ENCODE measurements around the gene HTR1B. TPM values are rescaled to one million over a fixed set of nuclear protein-coding genes. Genes with fewer than 3 reads are reported as not detected.

The HTR1B gene
- polyA plus RNA-seq, 2 of the 4 experiments (the other 2 are of a cell fraction), result 0.12 TPM; not detected in 1

DNA sequence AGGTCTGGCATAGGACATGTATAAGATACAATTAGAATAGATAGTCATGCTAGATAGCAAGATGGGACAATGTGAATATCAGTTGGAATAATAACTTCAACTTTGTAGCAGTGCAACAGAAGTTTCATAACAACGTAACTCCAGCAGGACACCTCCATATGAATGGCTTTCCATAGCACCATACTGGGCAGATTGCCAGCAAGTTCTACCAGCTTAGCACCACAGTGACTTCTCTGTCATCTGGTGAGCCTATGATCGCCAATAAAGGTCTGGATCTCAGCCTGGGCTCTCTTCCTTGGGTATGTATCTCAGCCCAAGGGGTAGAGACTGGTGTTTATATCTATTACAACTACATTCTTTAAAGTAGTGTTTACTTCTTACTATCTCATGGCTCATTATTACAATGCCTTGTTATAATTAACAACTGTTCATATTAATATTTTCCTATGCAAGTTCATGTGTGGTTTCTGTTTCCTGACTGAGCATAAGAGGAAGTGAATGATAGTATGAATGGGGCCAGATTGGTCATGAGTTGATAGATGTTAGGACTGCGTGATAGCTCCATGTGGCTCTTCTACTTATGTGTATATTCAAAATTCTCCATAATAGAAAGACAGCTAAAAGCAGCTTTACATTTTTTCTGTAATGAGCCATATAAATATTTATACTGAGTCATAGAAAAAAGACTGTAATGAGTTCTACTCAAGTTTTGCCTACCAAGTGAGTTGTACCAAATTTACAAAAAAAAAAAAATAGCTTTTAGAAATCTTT lies 22.9 kb downstream of the HTR1B start:
- no peak for ATAC-seq
- CTCF ChIA-PET, result no interaction called here
- no peaks in the 10 kb centered on the region for H3K9me3 ChIP-seq

GRCh38 chr6:77433888-77434287 lies 29.4 kb downstream of the HTR1B start:
- Histone ChIP-seq H3K4me1 (no peaks in the 10 kb centered on the region), H3K4me3 (no peak overlapping the region), H3K27ac (no peak overlapping the region), H3K9me3 (no peaks in the 10 kb centered on the region), H3K4me2 (no peak overlapping the region)
- TF ChIP-seq JUN (IDR thresholded peaks at IDR 0.05), result no peak
- no peak for TF ChIP-seq HMGXB4 (CRISPR knock-in tag; IDR thresholded peaks at IDR 0.05; ENCODE audit: borderline replicate concordance)
- TF ChIP-seq RAD21 (conservative IDR thresholded peaks at IDR 0.05 in 1 of 2, IDR thresholded peaks at IDR 0.05 in 1 of 2), result no peak
- TF ChIP-seq MYC (IDR thresholded peaks at IDR 0.05; ENCODE audit: borderline replicate concordance, low read length), result no peak
- TF ChIP-seq NR3C1 (IDR thresholded peaks at IDR 0.05), result no peak
- no peak for TF ChIP-seq ESRRA (IDR thresholded peaks at IDR 0.05; ENCODE audit: borderline replicate concordance, low read length)
- no peak for TF ChIP-seq NFE2L2 (conservative IDR thresholded peaks at IDR 0.05; ENCODE audit: low read length)
- TF ChIP-seq POLR2A (IDR thresholded peaks at IDR 0.05; ENCODE audit: low read length), result no peak
- no peak for TF ChIP-seq HOXA7 (CRISPR knock-in tag; IDR thresholded peaks at IDR 0.05)
- no peak for TF ChIP-seq CBX8 (IDR thresholded peaks at IDR 0.05)
- no peak for TF ChIP-seq FOSB (CRISPR knock-in tag; IDR thresholded peaks at IDR 0.05)
- no peak for TF ChIP-seq EP300 (IDR thresholded peaks at IDR 0.05)
- TF ChIP-seq, protein P1, sequence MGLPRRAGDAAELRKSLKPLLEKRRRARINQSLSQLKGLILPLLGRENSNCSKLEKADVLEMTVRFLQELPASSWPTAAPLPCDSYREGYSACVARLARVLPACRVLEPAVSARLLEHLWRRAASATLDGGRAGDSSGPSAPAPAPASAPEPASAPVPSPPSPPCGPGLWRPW (IDR thresholded peaks at IDR 0.05), result no peak
- no peak for TF ChIP-seq HOXB5 (CRISPR knock-in tag; IDR thresholded peaks at IDR 0.05)
- no peak for TF ChIP-seq SREBF2 (IDR thresholded peaks at IDR 0.05)
- DNase-seq (ENCODE audit: low read depth in 1 of 2, low spot score in 1 of 2), result no peak
- no peak for ATAC-seq
- no peak for FAIRE-seq
- ChIA-PET CTCF (interaction anchor here (1.4 kb wide), 1 partner anchor 9 kb away, joined by 4 read pairs; no protein-coding TSS in a partner anchor), POLR2A (no interaction called here)
- WGBS (ENCODE audit: missing lambda C conversion rate), result 65% methylated on average over 4 of the region's 4 CpGs

More for the DNA sequence above, 22.9 kb downstream of the HTR1B start:
- Histone ChIP-seq H3K4me2 (no peak overlapping the region), H3K27ac (no peak overlapping the region), H3K4me1 (no peaks in the 10 kb centered on the region), H3K4me3 (no peak overlapping the region)
- 68% methylated on average over 3 of the region's 3 CpGs for WGBS (ENCODE audit: missing lambda C conversion rate)
- TF ChIP-seq ZFP36 (IDR thresholded peaks at IDR 0.05; ENCODE audit: borderline replicate concordance, partially characterized antibody) (no peak), GATA3 (IDR thresholded peaks at IDR 0.05; ENCODE audit: borderline replicate concordance) (no peak), ATOH8 (CRISPR knock-in tag; IDR thresholded peaks at IDR 0.05; ENCODE audit: low read depth) (no peak), HOXB5 (CRISPR knock-in tag; IDR thresholded peaks at IDR 0.05) (no peak), ELK1 (IDR thresholded peaks at IDR 0.05; ENCODE audit: low read depth, low read length) (no peak)
- TF ChIP-seq, protein P2, sequence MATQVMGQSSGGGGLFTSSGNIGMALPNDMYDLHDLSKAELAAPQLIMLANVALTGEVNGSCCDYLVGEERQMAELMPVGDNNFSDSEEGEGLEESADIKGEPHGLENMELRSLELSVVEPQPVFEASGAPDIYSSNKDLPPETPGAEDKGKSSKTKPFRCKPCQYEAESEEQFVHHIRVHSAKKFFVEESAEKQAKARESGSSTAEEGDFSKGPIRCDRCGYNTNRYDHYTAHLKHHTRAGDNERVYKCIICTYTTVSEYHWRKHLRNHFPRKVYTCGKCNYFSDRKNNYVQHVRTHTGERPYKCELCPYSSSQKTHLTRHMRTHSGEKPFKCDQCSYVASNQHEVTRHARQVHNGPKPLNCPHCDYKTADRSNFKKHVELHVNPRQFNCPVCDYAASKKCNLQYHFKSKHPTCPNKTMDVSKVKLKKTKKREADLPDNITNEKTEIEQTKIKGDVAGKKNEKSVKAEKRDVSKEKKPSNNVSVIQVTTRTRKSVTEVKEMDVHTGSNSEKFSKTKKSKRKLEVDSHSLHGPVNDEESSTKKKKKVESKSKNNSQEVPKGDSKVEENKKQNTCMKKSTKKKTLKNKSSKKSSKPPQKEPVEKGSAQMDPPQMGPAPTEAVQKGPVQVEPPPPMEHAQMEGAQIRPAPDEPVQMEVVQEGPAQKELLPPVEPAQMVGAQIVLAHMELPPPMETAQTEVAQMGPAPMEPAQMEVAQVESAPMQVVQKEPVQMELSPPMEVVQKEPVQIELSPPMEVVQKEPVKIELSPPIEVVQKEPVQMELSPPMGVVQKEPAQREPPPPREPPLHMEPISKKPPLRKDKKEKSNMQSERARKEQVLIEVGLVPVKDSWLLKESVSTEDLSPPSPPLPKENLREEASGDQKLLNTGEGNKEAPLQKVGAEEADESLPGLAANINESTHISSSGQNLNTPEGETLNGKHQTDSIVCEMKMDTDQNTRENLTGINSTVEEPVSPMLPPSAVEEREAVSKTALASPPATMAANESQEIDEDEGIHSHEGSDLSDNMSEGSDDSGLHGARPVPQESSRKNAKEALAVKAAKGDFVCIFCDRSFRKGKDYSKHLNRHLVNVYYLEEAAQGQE (IDR thresholded peaks at IDR 0.05), result no peak
- DNase-seq (ENCODE audit: low read depth in 1 of 2, low spot score in 1 of 2) (no peak), FAIRE-seq (no peak)
- POLR2A ChIA-PET, result no interaction called here

Data from A549 (cell line).